Renal cortex interstitium (tissue), 11 donors: ENCODE measurements around the gene ZNF253. TPM values are rescaled to one million over a fixed set of nuclear protein-coding genes. Genes with fewer than 3 reads are reported as not detected.
"Not testable (repeated sequence)": the region's sequence is repeated elsewhere in the genome, so short reads cannot be mapped to it uniquely, and the experiment has no call there.

ENCODE experiments used
- DNase-seq, 11 donors: peaks; one replicate each; pipeline ENCODE4 v3.0.0-alpha.2; 2013; ENCODE audit warnings: low read depth in 9 of 11, low spot score in 4 of 11; ENCODE audit errors: extremely low read depth in 1 of 11
- polyA plus RNA-seq, 3 donors: library from polyadenylated mRNA; unstranded; fragments of 120-200 nt; gene quantifications; one replicate each; pipeline ENCODE4 v1.2.1, GENCODE V29; 2013; ENCODE audit not compliant: insufficient read length in 3 of 3

ZNF253 gene
- polyA plus RNA-seq, 3 donors, result 28.4 to 36.2 (median 30.0) TPM

GRCh38 chr19:19870086-19870485 lies 4.4 kb downstream of the ZNF253 start:
- not testable (repeated sequence) for DNase-seq

DNA sequence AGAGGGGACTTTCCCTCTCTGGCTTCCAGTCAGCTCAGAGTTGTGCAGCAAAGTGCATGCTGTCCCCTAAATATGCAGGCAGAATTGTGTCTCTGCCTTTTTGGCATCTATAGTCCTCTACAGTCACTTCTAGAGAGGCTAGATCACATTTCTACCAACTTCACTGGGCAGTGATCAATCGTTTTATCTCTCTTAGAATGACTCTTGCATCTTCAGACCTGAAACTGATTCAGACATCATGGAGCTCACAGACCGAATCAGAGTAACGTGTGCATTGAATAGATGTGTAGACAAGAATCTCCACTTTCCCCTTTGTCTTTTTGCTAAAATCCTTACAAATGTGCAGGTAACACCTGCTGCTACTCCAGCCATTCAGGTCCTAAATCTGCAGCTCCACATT lies 6.2 kb downstream of the ZNF253 start:
- DNase-seq, result no peak

- DNase-seq, result no peak
Observed at GRCh38 chr19:19873381-19873780, 7.7 kb downstream of the ZNF253 start.

- DNase-seq, result no peak
Observed at GRCh38 chr19:19877724-19878123, 12.0 kb downstream of the ZNF253 start.

GRCh38 chr19:19884583-19884982 lies 18.9 kb downstream of the ZNF253 start:
- no peak for DNase-seq

DNA sequence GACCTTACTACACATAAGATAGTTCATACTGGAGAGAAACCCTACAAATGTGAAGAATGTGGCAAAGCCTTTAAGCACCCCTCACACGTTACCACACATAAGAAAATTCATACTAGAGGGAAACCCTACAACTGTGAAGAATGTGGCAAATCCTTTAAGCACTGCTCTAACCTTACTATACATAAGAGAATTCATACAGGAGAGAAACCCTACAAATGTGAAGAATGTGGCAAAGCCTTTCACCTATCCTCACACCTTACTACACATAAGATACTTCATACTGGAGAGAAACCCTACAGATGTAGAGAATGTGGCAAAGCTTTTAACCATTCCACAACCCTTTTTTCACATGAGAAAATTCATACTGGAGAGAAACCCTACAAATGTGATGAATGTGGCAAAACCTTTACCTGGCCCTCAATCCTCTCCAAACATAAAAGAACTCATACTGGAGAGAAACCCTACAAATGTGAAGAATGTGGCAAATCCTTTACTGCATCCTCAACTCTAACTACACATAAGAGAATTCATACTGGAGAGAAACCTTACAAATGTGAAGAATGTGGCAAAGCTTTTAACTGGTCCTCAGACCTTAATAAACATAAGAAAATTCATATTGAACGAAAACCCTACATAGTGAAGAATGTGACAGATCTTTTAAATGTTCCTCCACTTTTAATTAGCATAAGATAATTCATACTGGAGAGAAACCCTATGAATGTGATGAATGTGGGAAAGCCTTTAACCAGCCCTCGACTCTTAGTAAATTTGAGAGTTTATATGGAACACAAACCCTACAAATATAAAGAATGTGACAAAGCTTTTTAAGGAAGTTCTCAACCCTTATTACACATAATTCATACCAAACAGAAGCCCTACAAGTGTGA lies 26.6 kb downstream of the ZNF253 start:
- not testable (repeated sequence) for DNase-seq

GRCh38 chr19:19900139-19900728 lies 34.6 kb downstream of the ZNF253 start:
- peak in 9 of 11 donors; percentile 6 to 36 (median 22) for DNase-seq

DNA sequence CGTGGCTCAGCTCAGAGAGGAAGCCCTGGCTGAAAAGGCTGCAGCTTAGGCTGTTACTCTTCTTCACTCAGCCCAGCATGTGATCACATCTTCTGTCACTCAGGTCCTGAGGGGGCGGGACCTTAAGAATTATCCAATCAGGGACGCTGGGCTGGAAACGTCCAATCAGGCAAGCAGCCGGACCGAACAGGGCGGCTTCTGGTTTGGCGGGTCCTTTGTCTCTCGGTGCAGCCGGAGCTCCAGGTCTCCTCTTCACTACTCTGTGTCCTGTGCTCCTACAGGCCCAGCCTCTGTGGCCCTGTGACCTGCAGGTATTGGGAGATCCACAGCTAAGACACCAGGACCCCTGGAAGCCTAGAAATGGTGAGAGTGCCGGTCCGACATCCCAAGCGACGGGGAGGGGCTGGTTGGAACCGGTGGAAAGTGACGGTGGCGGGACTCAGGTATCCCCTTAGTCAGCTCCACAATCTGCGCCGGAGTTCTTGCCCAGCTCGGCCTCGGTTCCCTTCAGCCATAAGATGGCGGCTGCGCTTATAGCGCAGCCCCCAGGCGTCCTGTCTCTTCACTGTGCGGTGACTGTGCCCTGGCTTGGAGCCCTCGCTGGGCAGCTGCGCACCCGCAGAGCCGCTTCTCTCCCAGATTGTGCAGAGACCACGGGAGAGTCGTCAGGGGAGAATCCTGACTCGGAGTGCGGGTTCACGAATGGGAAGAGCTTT lies 35.2 kb downstream of the ZNF253 start, which contains the start of gene ZNF93:
TSS of gene ZNF93 (plus strand) at position 218 of the 716 bp plus-strand sequence. CDS start at position 361, 143 bp downstream.
- peak; percentile 91 to 98 (median 96) for DNase-seq

DNA sequence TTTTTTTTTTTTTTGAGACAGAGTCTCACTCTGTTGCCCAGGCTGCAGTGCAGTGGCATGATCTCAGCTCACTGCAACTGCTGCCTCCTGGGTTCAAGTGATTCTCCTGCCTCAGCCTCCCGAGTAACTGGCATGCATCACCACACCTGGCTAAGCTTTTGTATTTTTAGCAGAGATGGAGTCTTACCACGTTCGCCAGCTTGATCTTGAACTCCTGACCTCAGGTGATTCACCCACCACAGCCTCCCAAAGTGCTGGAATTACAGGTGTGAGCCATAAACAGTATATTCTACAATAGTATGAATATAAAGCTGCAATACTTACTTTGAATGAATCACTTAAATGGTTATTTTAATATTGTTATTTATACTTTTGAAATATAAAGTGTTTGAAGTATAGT lies 41.9 kb downstream of the ZNF253 start:
- DNase-seq, result not testable (repeated sequence)

- DNase-seq, result no peak
Observed at GRCh38 chr19:19909654-19910053, 44.0 kb downstream of the ZNF253 start.

DNA sequence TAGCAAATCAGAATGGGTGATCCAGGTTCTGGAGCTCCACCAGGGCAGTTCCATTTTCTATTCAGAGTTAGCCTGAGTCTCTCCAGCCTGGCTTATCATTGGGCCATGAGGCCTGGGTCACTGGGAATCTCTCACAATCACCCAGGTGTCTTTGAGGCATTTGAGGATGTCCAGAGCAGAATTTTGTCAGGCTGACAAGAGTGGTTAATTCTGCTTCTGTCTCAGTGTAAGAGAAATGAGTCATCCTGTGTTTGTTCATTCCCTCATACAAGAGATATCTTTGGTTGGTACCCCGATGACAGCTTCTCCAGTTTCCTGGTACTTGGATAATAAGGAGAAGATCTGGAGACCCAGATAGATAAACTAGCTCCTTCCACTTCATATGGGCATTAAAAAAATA lies 45.5 kb downstream of the ZNF253 start:
- no peak for DNase-seq

DNA sequence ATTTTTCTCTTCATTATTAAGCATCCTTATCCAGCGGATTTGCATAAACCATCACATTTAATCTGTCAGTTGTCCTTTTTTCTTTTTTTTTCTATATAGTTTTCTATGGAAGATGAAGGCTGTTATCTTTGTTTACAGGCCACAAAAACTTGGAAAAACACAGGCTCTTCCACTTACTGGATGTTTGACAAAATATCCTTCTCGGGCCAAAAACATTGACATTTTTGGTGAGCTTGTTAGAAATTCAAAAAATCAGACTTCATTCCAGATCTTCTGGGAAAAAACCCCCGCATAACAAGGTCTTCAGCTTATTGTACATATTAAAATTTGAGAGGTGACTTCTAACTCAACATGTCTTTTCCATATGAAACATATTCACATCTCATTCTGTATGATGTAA lies 48.9 kb downstream of the ZNF253 start:
- no peak for DNase-seq

DNA sequence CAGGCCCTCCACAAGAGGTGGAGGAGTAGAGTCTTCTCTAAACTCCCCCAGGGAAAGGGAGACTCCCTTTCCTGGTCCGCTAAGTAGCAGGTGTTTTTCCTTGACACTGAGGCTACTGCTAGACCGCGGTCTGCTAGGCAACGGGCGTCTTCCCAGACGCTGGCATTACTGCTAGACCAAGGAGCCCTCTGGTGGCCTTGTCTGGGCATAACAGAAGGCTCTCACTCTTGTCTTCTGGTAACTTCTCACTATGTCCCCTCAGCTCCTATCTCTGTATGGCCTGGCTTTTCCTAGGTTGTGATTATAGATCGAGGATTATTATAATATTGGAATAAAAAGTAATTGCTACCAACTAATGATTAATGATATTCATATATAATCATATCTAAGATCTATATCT lies 64.7 kb downstream of the ZNF253 start:
- not testable (repeated sequence) for DNase-seq

- not testable (repeated sequence) for DNase-seq
Observed at GRCh38 chr19:19933432-19934314, 68.0 kb downstream of the ZNF253 start.

DNA sequence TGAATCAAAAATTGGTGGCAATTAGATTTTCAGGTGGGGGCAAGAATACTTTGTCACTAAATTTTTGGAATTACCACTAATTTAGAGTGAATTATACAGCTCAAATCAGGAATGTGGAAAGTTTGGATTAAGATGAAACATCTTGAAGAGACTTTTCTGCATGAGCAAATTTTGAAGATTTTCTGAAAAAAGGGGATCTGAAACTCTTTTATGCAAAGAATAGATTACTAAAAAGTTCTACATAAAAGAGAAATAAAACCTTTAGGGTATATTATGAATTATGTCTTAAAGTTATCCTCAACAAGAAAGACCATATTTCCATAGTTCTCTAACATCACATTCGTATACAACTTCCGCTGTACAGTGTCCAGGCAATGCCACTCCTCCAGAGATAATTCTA lies 71.7 kb downstream of the ZNF253 start:
- no peak for DNase-seq

- no peak for DNase-seq
Observed at GRCh38 chr19:19938449-19938848, 72.8 kb downstream of the ZNF253 start.

DNA sequence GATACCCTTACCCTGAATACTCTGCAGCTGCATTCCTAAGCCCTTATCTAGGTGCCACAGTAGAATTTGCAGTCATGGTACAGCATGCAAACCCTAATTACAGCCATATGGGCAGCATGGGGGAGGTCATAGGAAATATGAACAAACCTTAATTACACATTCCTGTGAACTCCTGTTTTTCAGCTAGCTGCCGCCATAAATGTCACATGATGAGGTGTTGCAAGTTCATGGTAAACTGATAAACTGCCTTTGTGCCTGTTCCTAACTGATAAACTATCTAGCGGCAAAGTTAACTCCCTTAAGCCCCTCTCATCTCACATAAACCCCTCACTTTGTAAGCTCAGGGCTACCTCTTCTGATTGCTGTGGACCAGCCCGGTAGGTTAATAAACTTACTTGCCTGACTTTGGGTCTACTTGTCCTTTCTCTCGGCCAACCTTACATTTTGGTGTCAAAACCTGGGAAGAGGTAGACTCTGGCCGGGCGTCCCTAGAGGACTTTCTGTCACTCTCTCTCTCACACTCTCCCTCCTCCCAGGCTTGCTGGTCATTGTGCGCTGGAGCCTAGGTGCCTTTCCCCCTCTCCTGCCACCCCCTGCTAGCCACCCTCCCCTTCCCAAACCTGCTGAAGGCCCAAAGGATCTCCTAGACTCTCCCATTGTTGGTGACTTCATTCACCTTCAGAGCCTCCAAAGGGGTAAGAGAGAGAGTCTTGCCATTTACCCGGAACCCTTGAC lies 78.3 kb downstream of the ZNF253 start:
- no peak for DNase-seq
